ENCODE results near the gene PSMB5. TPM values are rescaled to one million over a fixed set of nuclear protein-coding genes. Genes with fewer than 3 reads are reported as not detected.

The PSMB5 gene
- total and polyA plus RNA-seq, 2 experiments from 2014 or later = 171 to 319 TPM

GRCh38 chr14:23067847-23068788, 33.4 kb upstream of the PSMB5 start:
- peaks cover 76% of the 10 kb centered on the region for H3K79me2 ChIP-seq
- peaks cover 32% of the 10 kb centered on the region for H3K4me1 ChIP-seq (ENCODE audit: insufficient read depth)
- no peak for TF ChIP-seq EZH2 (IDR thresholded peaks at IDR 0.05; ENCODE audit: borderline replicate concordance)
- no peak for TF ChIP-seq CTCF (IDR thresholded peaks at IDR 0.05; ENCODE audit: poor library complexity)
- TF ChIP-seq EZH2phosphoT487 (IDR thresholded peaks at IDR 0.05; ENCODE audit: low read depth, severe bottlenecking, unreplicated experiment) = no peak
- DNase-seq (ENCODE audit: low spot score) = no peak
- H3K27me3 ChIP-seq = no peaks in the 10 kb centered on the region
- no peaks in the 10 kb centered on the region for H3K36me3 ChIP-seq (replicated peaks; ENCODE audit: insufficient read depth, low read depth)
- H3K27ac ChIP-seq = no peak overlapping the region
- H4K20me1 ChIP-seq (ENCODE audit: insufficient read depth, poor library complexity, severe bottlenecking) = peaks cover 35% of the 10 kb centered on the region
- no peak overlapping the region for H2AFZ ChIP-seq
- no peak overlapping the region for H3K4me3 ChIP-seq
- H3K9me2 ChIP-seq (replicated peaks; ENCODE audit: insufficient read depth) = no peaks in the 10 kb centered on the region
- no peaks in the 10 kb centered on the region for H3K9me3 ChIP-seq (ENCODE audit: low read depth)
- WGBS (ENCODE audit: low lambda C conversion rate, missing lambda C conversion rate) = 86% methylated on average over 14 of the region's 14 CpGs
- peak overlapping the region; percentile 66 for H3K4me2 ChIP-seq

GRCh38 chr14:23066855-23067744, 32.4 kb upstream of the PSMB5 start:
- no peaks in the 10 kb centered on the region for H3K27me3 ChIP-seq
- H3K79me2 ChIP-seq = peaks cover 72% of the 10 kb centered on the region
- H3K27ac ChIP-seq = no peak overlapping the region
- no peak for TF ChIP-seq CTCF (IDR thresholded peaks at IDR 0.05; ENCODE audit: poor library complexity)
- TF ChIP-seq EZH2phosphoT487 (IDR thresholded peaks at IDR 0.05; ENCODE audit: low read depth, severe bottlenecking, unreplicated experiment) = no peak
- no peak for TF ChIP-seq EZH2 (IDR thresholded peaks at IDR 0.05; ENCODE audit: borderline replicate concordance)
- WGBS (ENCODE audit: low lambda C conversion rate, missing lambda C conversion rate) = 91% methylated on average over 21 of the region's 23 CpGs
- peaks cover 35% of the 10 kb centered on the region for H4K20me1 ChIP-seq (ENCODE audit: insufficient read depth, poor library complexity, severe bottlenecking)
- no peaks in the 10 kb centered on the region for H3K9me2 ChIP-seq (replicated peaks; ENCODE audit: insufficient read depth)
- H3K36me3 ChIP-seq (replicated peaks; ENCODE audit: insufficient read depth, low read depth) = no peaks in the 10 kb centered on the region
- DNase-seq (ENCODE audit: low spot score) = no peak
- H3K4me1 ChIP-seq (ENCODE audit: insufficient read depth) = peaks cover 32% of the 10 kb centered on the region
- no peak overlapping the region for H3K4me2 ChIP-seq
- no peak overlapping the region for H2AFZ ChIP-seq
- H3K4me3 ChIP-seq = no peak overlapping the region
- H3K9me3 ChIP-seq (ENCODE audit: low read depth) = no peaks in the 10 kb centered on the region

GRCh38 chr14:23066368-23066767, 31.7 kb upstream of the PSMB5 start:
- WGBS (ENCODE audit: low lambda C conversion rate, missing lambda C conversion rate) = 100% methylated on average over 3 of the region's 3 CpGs
- no peak overlapping the region for H2AFZ ChIP-seq
- H3K36me3 ChIP-seq (replicated peaks; ENCODE audit: insufficient read depth, low read depth) = no peaks in the 10 kb centered on the region
- no peaks in the 10 kb centered on the region for H3K9me2 ChIP-seq (replicated peaks; ENCODE audit: insufficient read depth)
- no peak for DNase-seq (ENCODE audit: low spot score)
- H3K27ac ChIP-seq = no peak overlapping the region
- peaks cover 26% of the 10 kb centered on the region for H3K4me1 ChIP-seq (ENCODE audit: insufficient read depth)
- no peaks in the 10 kb centered on the region for H3K9me3 ChIP-seq (ENCODE audit: low read depth)
- peaks cover 35% of the 10 kb centered on the region for H4K20me1 ChIP-seq (ENCODE audit: insufficient read depth, poor library complexity, severe bottlenecking)
- H3K4me3 ChIP-seq = no peak overlapping the region
- TF ChIP-seq EZH2phosphoT487 (IDR thresholded peaks at IDR 0.05; ENCODE audit: low read depth, severe bottlenecking, unreplicated experiment) (no peak), EZH2 (IDR thresholded peaks at IDR 0.05; ENCODE audit: borderline replicate concordance) (no peak), CTCF (IDR thresholded peaks at IDR 0.05; ENCODE audit: poor library complexity) (no peak)
- H3K4me2 ChIP-seq = no peak overlapping the region
- H3K79me2 ChIP-seq = peaks cover 72% of the 10 kb centered on the region
- H3K27me3 ChIP-seq = no peaks in the 10 kb centered on the region

Data from hepatocyte (in vitro differentiated cells).